GM18861 (cell line): ENCODE measurements around the gene PDPR.
"Not testable (repeated sequence)": the region's sequence is repeated elsewhere in the genome, so short reads cannot be mapped to it uniquely, and the experiment has no call there.

Source experiments
- ATAC-seq: cut with Tn5 transposase; IDR thresholded peaks from one replicate; pipeline ENCODE4 v1.9.1; 2021; ENCODE audit not compliant: unreplicated experiment

PDPR gene

DNA sequence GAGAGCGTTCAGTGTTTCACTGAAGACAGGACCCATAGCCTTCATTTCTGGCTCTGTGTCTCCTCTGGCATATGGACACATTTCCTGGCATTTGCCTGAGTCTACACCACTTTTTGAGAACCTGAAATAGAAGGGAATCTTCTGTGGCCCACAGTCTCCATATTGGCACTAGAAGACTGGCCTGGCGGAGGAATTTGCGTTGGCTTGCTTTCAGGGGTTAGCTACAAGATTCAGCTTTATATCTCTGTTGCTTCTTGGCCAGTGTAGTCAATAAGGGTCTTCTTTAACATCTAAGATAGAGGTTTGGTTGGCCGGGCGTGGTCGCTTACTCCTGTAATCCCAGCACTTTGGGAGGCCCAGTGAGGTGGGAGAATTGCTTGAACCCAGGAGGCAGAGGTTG is 46.7 kb downstream of the PDPR start:
- no peak for ATAC-seq

DNA sequence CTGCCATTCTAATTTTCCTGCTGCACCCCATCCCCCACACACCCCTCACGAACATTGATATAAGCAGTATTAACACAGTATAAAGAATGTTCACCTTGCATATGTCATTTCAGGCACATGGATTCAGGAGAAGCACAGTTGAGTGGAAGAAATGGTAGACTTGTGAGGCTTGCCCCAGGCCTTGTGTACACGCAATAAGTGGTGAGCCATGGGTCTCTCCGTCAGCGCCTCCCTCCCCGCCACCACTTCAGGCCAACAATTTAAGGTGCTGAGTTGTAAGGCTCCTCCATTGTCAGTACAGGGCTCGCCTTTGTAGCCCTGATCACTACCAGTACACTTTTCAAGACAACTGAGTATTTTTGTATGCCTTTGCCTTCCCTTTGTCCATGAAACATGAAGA is 47.2 kb downstream of the PDPR start:
- ATAC-seq = no peak

DNA sequence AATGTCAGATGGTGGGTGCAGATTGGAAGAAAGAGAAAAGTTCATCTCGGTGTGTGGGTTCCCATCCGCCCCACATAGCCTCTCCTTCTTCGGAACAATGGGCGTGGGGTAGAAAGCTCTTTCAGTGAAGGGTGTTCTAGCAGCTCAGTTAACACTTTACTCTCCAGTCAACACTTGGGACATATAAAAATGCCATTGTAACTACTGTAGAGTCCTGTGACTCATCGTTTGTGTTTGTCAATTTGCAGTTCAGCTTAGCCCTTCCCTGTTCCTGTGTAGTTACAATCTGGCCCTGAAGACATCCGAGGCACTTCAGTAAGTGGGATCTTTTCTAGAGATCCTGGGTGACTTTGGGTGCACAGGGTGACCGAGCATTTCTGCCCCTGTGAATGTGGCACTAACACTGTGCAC is 47.9 kb downstream of the PDPR start:
- ATAC-seq = no peak

DNA sequence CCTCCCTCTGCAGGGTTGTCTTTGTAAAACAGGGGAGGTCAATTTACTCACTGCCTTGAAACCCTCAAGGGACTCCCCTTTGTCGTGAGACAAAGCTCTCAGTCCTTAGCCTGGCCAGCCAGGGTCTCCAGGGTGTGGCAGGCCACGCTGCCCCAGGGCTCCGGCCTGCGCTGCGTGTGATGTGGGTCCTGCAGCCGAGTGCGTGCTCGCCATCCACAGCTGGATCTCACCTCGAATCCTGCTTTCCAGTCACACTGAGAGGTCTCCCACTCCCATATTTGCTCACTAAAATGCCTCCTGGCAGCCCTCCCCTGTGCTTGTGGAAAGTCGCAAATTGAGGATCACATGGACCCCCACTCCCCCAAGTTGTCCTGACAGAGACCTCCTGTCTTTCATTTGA is 49.5 kb downstream of the PDPR start:
- no peak for ATAC-seq

DNA sequence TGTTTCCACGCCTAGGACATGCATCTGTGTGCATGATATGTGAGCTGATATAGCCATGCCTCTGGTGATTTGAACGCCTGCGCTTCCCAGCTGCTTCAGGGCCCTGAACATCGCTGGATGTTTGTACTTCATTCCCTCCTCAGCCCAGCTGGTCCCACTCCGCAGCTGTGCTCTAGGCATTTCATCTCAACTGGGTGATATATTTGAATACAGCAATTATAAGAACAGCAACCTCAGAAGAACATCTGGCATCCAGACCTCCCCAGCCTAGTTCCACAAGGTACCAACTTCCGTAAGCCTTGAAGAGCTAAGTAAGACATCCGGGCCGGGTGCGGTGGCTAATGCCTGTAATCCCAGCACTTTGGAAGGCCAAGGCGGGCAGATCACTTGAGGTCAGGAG is 52.6 kb downstream of the PDPR start:
- ATAC-seq = not testable (repeated sequence)

DNA sequence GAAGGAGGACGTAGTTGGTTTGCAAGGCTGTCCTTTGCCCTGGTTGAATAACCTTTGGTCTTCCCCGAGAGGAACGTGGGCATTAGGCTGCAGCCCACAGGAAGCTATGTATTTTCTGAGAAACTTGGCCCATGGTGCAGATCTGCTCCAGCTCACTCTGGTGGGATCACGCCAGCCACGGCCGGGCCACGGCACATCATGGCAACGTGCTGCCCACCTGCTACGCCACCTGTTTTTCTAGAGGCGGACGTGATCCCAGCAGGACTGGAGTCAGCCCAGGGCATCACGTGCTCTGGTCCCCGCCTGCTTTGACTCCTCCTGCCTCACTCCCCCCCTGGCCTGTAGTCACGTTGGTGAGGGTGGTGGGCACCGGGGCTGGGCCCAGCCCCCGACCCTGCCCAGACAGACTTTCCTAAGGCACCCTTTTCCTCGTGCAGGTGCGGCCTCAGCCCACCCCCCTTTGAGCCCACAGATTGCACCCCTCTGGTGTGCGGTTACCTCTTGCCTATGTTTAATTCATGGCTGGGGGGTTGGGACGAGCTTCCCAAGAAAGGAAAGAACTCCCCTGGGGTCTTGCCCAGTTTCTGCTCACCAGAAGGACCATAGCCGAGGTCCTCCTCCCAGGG is 59.2 kb downstream of the PDPR start, which contains the start of gene CLEC18C:
Gene CLEC18C (plus strand): TSS at position 576 of the 626 bp plus-strand sequence. CDS start 492 bp downstream, outside the sequence.
- not testable (repeated sequence) for ATAC-seq

DNA sequence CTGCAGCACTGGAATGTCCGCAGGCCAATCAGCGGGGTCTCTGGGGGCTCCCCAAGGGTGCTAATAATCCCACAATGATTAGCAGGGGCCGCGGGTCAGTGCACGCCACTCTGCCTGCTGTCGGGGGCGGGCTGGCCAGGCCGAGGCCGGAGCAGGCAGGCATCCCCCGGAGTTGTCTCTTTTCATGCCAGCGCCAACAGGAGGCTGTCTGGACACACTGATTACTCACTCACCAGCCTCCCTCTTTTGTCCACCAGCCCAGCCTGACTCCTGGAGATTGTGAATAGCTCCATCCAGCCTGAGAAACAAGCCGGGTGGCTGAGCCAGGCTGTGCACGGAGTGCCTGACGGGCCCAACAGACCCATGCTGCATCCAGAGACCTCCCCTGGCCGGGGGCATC is 59.8 kb downstream of the PDPR start:
- not testable (repeated sequence) for ATAC-seq

DNA sequence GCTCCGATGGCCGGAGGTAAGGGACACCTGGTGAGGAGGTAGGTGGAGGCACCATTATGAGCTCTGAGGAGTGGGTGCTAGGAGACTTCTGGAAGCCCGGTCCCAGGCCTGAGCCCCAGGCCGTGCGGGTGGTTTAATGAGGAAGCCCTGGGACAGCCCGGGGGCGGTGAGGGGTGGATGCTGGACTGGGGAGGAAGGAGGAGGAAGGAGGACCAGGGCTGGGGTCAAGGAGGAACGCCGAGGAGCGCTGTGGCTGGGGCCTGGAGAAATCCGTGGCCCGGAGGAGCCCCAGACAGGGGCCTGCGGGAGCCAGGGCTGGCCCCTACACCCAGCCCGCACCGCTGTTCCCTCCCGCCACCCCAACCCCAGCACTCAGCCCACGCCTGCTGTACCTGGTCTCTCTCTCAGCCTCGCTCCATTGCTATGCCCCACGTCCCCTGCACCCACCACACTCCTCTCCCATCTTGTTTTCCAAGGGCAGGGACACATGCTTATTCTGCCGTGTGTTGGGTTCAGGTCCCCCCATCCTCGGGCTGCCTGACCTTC is 60.3 kb downstream of the PDPR start:
- ATAC-seq = not testable (repeated sequence)

DNA sequence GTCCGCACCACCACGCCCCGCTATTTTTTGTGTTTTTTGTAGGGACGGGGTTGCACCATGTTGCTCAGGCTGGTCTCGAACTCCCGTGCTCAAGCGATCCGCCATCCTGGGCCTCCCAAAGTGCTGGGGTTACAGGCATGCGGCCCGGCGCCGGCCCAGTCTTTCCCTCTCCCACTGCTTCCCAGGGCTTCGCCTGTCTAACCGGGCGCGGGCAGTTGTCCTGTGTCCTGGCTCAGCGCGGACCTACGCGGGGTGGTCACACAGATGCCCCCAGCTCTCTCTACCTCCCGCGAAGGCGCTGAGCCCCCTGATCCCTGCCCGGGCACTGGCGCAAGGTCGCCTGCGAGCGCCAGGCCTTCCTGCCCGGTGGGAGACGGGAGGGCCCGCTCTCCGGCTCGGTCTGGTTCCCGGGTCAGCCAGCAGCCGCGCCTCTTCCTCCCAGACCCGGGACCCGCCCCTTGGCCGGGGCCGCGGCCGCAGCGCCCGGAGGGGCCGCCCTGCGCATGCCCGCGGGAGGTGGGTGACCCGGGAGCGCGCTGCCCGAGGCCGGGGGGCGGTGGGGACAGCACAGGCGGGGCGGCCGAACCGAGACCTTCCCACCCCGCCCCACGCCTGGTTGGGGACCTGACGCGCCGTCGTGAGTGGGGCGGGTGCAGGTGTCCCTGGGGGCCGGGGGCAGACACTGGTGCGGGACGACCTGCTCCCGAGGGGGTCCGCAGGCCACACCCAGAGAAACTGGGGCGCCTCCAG is 73.9 kb downstream of the PDPR start:
- ATAC-seq = not testable (repeated sequence)

DNA sequence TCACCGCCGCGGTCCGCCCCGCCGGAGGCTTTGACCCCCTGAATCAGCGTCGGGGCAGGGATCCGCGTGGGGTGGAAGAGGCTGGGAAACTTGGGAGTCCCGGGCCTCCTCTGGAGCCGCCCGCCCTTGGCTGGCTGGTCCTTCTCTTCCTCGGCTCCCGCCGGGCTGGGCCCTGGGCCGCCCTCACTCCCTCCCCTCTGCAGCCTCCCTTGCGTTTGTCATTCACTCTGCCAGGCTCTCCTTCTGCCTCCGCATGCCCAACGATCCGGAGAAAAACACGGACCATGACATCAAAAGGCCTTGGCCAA is 74.4 kb downstream of the PDPR start:
- not testable (repeated sequence) for ATAC-seq

DNA sequence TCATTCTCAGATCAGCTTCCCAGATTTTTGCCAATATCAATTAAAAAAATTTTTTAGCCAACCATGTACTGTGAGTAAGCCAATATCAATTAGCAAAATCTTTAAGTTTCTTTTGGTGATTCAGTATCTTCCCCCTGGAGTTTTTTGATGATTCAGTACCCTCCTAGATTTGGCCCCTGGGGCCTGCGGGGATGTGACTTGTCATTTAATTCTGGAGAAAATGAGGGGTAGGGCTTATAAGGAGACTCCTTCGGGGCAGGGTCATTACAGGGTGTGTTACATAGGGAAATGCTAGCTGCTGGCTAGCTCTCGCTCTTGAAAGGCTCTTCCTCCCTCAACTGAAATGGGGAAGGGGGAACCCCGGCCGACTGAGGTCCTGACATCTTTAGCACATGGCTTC is 76.4 kb downstream of the PDPR start:
- ATAC-seq = not testable (repeated sequence)

DNA sequence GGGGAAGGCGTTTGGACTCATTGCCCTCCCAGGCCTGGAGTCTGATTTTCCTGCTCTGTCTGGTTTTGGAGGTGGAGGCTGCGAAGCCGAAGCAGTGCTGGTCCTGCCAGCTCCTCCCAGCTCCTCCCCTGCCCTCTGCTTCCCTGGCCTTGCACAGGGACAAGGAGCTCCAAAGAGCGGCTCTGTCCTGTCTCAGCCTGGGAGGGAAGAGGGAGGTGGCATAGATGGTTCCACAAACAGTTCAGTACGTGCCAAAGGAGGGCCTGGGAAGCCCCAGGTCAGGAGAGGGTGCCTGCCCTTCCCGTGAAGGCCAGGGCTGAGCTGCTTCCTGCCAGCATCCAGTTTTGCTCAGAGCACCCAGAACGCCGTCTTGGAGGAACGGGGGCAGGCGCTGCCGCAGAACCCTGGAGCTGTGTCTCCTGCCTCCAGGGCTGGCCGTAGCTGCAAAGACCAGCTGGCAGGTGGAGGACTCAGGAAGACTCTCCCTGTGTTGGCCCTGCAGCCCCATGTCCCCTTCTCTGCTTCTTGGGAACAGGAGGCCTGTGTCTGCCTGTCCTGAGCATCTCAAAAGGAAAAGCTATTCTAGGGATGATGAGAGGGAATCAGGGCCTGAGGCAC is 82.7 kb downstream of the PDPR start:
- not testable (repeated sequence) for ATAC-seq

DNA sequence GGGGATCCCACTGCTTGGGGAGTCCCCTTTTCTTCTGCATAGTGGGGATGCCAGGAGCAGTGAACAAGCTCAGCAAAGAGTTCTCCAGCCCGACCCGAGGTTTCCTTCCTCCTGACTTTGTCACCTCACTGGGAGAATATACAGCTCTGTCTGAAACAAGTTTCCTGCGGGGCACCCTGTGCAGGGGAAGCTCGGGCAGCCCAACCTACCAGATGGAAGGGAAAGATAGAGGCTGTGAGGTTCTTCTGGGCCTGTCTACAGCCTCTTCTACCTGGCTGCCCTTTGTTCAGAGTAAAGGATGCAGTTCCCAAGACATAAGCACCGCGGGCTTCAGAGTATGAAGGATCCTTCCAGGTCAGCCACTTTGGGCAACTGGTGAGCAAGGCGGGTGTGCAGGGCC is 83.5 kb downstream of the PDPR start:
- not testable (repeated sequence) for ATAC-seq

DNA sequence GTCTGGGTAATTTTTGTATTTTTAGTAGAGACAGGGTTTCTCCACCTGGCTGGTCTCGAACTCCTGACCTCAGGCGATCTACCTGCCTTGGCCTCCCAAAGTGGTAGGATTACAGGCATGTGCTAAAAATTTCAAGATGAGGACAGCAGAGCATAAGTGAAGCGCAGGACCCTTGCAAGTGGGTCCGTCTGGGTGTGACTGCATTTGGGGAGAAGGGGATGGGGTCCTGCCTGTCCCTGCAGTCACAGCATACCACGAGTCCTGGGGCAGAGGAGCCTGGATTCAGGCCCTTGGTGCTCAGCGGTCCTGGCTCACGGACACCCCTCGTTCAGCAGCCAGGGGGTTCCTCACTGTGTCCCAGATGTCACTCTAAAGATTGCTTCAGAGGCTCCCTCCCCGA is 84.1 kb downstream of the PDPR start:
- ATAC-seq = not testable (repeated sequence)

DNA sequence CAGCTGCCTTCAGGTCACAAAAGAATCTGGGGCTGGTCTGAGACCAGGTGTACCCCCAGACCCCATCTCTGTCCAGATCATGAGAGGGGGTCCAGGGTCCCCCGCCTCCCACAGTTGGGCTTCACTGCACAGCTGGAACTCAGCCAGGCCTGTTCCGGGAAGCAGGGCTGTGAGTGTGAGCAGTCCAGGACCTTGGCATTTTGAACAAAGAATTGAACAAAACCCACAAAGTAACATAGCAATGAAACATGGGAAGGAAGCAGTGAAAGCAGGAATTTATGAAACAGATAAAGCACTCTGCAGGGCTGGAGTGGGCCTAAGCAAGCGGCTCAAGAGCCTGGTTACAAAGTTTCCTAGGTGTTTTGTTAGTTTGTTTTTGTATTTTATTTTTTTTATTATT is 84.5 kb downstream of the PDPR start:
- ATAC-seq = not testable (repeated sequence)

DNA sequence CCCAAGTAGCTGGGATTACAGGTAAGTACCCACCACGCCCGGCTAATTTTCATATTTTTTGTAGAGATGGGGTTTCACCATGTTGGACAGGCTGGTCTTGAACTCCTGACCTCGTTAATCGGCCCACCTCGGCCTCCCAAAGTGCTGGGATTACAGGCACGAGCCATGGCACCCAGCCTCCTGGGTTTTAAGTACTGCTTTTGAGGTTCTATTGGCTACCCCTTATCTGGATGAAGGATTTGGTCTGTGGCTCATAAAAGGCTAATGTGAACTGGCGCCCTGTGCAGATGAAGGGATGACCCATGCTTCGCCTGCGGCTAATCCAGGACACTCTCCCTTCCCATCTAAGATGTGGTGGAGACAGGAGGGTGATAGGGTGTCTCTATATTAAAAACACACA is 85.0 kb downstream of the PDPR start:
- not testable (repeated sequence) for ATAC-seq

DNA sequence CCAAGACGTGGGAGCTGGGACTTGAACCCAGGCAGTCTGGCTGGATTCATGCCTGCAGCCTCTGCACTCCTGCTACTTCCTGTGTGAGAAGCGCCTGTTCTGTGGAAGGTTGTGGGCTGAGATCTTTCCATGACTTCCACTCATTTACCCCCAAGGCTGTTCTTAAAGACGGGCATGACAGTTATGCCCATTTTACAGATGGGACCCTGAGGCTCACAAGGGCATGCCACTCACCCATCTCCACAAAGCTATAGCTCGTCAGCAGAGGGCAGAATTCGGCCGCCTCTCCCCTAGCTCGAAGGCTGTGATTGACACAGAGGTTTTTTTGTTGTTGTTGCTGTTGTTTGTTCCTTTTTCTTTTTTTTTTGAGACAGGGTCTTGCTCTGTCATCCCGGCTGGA is 85.9 kb downstream of the PDPR start:
- ATAC-seq = not testable (repeated sequence)

DNA sequence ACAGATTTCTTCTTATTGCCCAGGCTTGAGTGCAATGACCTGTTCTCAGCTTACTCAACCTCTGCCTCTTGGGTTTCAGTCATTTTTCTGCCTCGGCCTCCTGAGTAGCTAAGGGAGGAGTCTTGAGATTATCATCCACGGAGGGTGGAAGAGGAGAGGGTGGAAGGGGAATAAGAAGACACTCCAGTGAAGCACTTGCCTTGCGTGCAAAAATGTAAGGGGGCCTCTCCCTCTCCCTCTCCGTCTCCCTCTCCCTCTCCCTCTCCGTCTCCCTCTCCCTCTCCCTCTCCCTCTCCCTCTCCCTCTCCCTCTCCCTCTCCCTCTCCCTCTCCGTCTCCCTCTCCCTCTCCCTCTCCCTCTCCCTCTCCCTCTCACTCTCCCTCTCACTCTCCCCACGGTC is 89.4 kb downstream of the PDPR start:
- ATAC-seq = not testable (repeated sequence)

DNA sequence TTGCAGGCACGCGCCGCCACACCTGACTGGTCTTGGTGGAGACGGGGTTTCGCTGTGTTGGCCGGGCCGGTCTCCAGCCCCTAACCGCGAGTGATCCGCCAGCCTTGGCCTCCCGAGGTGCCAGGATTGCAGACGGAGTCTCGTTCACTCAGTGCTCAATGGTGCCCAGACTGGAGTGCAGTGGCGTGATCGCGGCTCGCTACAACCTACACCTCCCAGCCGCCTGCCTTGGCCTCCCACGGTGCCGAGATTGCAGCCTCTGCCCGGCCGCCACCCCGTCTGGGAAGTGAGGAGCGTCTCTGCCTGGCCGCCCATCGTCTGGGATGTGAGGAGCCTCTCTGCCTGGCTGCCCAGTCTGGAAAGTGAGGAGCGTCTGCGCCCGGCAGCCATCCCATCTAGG is 89.9 kb downstream of the PDPR start:
- ATAC-seq = not testable (repeated sequence)

DNA sequence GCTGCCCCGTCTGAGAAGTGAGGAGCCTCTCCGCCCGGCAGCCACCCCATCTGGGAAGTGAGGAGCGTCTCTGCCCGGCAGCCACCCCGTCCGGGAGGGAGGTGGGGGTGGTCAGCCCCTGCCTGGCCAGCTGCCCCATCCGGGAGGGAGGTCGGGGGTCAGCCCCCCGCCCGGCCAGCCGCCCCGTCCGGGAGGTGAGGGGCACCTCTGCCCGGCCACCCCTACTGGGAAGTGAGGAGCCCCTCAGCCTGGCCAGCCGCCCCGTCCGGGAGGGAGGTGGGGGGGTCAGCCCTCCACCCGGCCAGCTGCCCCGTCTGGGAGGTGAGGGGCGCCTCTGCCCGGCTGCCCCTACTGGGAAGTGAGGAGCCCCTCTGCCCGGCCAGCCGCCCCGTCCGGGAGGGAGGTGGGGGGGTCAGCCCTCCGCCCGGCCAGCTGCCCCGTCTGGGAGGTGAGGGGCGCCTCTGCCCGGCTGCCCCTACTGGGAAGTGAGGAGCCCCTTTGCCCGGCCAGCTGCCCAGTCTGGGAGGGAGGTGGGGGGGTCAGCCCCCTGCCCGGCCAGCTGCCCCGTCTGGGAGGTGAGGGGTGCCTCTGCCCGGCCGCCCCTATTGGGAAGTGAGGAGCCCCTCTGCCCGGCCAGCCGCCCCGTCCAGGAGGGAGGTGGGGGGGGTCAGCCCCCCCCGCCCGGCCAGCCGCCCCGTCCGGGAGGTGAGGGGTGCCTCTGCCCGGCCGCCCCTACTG is 90.7 kb downstream of the PDPR start:
- ATAC-seq = not testable (repeated sequence)

DNA sequence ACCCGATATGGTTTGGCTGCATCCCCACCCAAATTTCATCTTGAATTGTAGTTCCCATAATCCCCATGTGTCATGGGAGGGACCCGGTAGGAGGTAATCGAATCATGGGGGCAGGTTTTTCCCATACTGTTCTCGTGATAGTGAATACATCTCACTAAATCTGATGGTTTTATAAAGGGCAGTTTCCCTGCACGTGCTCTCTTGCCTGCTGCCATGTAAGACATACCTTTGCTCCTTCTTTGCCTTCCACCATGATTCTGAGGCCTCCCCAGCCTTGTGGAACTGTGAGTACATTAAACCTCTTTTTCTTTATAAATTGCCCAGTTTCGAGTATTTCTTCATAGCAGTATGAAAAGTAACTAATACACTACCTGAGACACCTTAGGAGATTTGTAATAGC is 92.2 kb downstream of the PDPR start:
- not testable (repeated sequence) for ATAC-seq
